GM10847 (cell line): Measurements from ENCODE around the gene FZD4.

Experiments
- POLR2A ChIP-seq: IDR thresholded peaks from 2 replicates; pipeline ENCODE4 v1.6.1; 2011; ENCODE audit not compliant: insufficient read length; ENCODE audit errors: extremely low read depth

The FZD4 gene

DNA sequence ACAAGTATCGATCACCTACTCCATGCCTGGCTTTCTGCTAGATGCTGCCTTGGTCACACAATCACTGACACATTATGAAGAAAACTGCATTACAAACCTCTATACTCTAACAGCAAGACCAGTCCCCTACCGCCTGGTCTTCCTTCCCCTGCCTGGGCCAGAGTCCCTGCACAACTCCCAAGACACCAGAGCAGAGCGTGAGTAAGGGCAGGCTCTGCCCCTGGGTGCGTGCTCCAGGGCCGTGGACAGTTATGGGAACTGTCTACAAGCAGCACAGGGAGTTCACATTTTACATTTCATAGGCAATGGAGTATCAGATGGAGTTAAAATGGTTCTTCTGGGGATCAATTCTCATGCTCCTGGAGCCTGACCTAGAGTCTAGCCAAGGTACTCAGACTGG is 6.5 kb downstream of the FZD4 start:
- no peak for TF ChIP-seq POLR2A

DNA sequence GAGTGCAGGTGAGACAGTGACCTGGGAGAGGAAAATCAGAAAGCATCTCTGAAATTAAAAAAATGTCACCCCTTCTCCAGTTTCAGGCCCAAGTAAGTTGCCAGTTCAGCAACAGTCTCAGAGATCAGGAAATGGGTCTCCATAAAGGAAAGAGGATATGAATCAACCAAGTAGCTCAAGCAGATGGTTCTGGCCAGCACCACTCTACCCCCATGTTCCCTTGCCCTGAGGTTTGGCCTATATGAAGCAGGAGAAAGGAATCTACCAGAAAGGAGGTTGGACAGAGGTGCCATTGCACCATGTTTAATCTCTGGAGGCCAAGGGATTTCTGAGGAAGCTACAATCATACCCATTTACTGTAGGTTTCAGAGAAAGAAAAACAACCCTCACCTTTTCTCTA is 7.7 kb downstream of the FZD4 start:
- no peak for TF ChIP-seq POLR2A

DNA sequence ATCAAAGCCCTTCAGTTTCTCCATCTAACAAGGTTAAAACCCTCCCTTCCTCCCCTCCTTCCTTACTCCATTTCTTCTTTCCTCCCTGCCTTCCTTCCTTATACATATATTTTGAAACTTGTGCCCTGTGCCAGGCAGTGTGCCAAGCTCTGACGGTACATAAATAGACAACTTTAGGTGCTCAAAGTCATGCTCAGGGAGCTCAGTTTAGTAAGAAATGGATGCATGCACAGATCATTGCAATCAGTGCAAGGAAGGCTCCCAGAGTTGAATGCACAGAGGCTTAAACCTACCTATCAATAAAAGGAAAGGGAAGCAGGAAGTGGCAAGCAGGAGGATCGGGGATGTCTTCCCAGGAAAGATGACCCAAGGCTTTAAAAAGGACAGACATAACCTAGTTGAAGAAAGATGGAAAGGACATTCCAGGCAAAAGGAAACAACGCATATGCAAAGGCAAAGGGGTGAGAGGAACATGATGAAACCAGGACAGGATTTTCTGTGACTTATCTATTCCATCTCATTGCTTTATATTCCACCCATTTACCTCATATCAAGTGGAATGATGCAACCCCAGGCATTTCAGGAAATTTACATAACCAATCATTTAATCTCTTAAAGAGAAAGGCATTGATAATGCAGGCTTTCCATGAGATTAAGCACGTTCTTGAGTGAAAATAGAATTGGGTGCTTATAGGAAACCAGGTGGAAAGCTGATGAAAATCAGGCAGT is 13.2 kb downstream of the FZD4 start:
- TF ChIP-seq POLR2A, result no peak

DNA sequence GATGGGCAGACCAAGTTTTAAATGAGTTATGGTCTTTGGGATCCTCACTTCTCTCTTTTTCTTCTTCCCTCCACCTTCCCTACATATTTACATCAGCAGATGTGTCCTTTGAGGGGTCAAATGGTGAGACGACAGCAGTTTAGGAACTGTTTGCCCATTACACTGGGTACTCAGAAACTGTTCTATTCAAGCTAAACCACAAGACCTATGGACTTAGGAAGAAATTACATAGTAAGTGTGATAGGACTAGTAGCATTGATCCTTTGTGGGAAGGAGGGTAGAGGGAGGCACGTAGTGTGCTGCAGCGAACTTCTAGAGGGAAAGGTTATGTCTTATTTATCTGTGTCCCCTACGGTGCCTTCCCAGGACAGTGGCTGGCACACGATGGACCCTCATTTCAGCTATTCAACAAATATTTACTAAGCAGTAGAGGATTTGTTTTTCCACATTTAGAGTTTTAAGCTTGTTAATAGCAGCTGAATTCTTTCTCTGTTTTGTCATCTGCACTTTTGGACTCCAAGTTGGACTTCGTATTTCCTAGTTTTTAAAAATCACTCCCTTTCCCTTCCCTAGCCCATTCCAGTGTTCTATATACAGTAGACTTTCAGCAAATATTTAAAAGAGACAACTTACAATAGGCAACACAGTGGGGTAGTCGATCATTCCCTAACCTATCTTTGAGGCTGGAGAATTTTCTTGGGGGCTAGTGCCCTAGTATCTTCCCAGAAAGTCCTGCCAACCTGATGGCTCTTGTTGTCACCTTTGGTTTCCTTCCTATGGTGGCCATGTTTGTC is 13.9 kb downstream of the FZD4 start:
- no peak for TF ChIP-seq POLR2A

- TF ChIP-seq POLR2A, result no peak
Observed at GRCh38 chr11:86940122-86940777, 14.9 kb downstream of the FZD4 start.

DNA sequence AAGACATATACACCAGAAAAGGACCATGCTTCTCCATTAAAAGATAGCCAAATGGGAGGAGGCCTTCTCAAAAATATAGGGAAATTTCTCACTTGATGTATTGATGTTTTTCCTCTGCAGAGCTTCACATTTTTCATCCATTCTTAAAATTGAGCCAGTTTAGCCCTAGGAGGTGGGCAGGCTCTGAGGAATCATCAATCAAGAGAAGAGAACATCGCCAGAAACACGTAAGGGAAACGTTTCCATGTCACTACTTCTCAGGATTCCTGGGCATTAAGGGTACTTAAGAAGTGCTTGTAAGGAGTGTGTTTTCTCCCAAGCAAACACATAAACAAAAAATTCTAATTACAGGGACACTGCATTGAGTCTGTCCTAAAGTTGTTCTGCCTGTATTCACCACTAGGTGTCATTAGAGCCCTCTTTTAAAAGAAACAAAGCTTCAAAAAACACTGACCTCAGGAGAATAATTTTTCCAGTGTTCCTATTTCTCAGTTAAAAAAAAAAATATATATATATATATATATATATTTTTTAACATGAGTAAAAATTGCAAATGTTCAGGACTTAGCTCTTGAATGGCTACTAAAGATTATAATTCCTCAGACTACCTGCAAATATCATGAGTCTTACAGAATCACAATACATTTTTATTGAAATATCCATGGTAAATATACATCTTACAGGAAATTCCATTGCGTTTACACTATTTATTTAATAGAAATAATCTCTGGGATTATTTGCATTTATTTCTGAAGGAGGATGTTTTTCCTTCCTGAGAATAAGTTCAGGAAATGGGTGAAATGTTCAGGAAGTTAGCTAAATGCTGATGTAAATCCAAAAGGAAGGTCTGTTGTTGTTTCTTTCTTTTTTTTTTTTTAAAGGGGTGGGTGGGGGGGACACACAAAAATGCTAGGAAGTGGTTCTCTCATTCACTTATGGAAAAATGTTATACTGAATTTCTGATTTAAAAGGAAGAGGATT is 16.0 kb downstream of the FZD4 start:
- no peak for TF ChIP-seq POLR2A

DNA sequence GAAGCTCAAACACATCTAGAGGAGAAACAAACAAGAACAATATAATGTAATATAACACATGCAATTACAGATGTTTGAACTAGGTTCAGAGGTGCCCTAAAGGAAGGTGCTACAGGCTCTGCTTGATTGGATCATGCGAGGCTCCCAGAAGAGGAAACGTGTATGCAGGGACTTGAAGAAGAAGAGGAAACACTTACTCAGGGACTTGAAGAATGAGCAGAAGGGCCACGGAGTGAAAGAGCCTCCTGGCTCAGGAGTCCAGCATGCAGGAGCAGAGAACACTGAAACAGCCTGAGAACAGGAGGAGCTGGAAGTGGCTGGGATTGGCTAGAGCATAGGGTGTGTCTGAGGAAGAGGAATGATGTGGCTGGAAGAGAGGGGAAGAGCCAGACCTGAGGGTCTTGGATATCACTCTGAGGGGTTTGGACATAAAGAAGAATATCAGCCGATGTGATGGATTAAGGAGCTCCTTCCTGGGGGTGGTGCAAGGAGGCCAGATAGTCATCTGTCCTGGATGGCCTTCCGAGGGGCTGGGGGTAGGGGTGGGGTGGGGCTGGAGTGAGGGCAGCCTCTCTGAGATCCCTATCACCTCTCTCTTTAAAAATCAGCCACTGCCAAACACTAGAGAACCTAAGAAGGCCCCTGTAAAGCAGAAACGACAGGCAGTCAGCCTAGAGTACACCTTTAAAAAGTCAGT is 16.8 kb downstream of the FZD4 start:
- TF ChIP-seq POLR2A, result no peak

DNA sequence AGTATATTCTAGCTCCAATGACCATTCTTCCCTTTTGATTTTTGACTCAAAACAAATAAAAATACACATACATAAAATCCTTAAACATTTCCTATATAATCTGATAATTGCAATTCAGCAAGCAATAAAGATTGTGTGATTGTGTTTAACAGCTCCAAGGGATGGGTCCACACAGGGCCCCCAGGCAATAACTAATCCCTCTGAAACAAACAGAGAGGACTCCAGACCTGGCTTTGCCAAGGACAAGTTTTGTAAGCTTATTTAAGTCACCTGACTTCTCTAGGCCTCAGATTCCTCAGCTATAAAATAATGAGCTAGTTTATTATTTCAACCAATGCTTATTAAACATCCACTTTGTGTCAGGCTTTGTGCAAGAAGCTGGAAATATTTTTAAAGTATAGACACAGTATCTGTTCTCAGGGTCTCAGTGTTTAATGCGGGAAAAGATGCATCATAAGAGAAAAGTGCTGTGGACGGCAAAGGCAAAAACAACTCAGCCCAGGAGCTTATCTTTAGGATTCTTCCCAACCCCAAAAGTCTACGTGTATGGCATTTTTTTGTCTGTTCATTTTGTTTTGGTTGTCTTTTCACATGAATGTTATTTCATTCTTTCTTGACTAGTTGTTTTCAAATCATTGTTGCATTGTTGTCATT is 20.1 kb downstream of the FZD4 start:
- TF ChIP-seq POLR2A, result no peak

DNA sequence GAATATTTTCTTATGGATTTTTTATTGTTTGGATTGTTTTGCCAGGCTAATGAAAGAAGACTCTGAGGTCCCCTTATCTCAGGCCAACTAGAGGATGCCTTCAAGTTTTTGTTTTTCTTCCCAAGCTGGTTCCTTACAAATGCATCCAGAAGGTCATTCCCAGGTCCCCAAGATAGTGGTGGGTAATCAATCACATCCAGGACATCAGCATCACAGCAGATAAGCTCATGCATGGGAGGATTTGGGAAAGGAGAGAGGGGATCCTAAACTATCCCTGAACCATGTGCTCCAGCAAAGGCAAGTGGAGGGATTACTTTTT is 20.7 kb downstream of the FZD4 start:
- TF ChIP-seq POLR2A, result no peak

- no peak for TF ChIP-seq POLR2A
Observed at GRCh38 chr11:86933891-86934581, 21.2 kb downstream of the FZD4 start.

- TF ChIP-seq POLR2A, result no peak
Observed at GRCh38 chr11:86932924-86933875, 22.0 kb downstream of the FZD4 start.

- no peak for TF ChIP-seq POLR2A
Observed at GRCh38 chr11:86932259-86932585, 23.0 kb downstream of the FZD4 start.
